ENCODE measurements around the gene PWP2. TPM values are rescaled to one million over a fixed set of nuclear protein-coding genes. Genes with fewer than 3 reads are reported as not detected.

Gene PWP2
- total RNA-seq, 1 experiment from 2014 or later: 6.0 TPM

DNA sequence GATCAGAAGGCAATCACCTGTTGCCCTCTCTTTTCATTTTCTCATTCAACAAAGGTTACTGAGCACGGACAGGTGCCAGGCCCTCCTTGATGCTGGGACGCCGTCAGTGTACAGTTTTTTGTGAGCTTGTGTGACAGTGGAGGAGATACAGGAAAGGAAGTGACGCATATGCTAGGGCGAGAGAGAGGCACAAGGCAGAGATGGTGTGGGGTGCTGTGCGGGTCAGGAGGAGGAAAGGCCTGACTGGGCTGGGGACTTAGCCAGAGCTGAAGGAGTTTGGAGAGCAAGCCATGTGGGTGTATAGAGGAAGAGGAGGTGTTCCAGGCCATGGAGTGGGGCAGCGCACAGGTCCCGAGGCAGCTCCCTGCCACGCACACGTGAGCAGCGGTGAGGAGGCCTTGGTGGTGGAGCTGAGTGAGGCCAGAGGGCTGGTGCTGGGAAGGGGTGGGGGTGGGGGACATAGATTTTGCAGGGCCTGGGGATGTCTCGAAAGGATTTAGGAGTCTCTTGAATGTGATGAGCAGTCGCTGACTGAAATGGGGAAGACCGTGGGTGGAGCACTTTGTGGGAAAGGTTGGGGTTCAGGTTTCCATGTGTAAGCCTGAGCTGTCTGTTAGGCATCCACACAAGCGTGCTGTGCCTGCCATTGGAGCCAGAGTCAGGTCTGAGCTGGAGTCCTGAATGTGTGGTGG, 49.1 kb upstream of the PWP2 start:
- Histone ChIP-seq H3K9ac (ENCODE audit: extremely low read depth, insufficient read length, low read length) (no peak overlapping the region), H2BK12ac (ENCODE audit: insufficient read length, low read depth, low read length) (no peak overlapping the region), H3K56ac (ENCODE audit: insufficient read length, low read depth, low read length) (no peak overlapping the region), H2AK5ac (ENCODE audit: insufficient read length, low read length) (no peak overlapping the region), H3K79me2 (ENCODE audit: insufficient read depth, low read length) (no peaks in the 10 kb centered on the region), H2BK5ac (ENCODE audit: insufficient read length, low read length) (no peak overlapping the region), H2BK15ac (ENCODE audit: low read depth, low read length) (no peak overlapping the region), H3K4ac (ENCODE audit: low read depth, low read length) (no peak overlapping the region), H3K27ac (ENCODE audit: insufficient read length, low read depth, low read length) (no peak overlapping the region), H3K79me1 (ENCODE audit: insufficient read depth, low read depth, low read length, poor library complexity, severe bottlenecking) (no peaks in the 10 kb centered on the region), H3K27me3 (ENCODE audit: insufficient read depth, low read length) (no peaks in the 10 kb centered on the region), H2AFZ (ENCODE audit: low read length) (no peak overlapping the region), H4K91ac (ENCODE audit: insufficient read length, low read depth, low read length) (no peak overlapping the region), H4K8ac (replicated peaks; ENCODE audit: insufficient read length, low read depth, low read length) (no peak overlapping the region), H2BK20ac (ENCODE audit: low read depth, low read length, poor library complexity, severe bottlenecking) (no peak overlapping the region), H3K4me2 (ENCODE audit: insufficient read depth, insufficient read length, low read length) (no peak overlapping the region), H3K23me2 (ENCODE audit: insufficient read length, low read depth, low read length, poor library complexity, severe bottlenecking) (no peaks in the 10 kb centered on the region), H3K23ac (ENCODE audit: insufficient read length, low read depth, low read length) (no peak overlapping the region), H2BK120ac (ENCODE audit: low read depth, low read length, poor library complexity, severe bottlenecking) (no peak overlapping the region), H3T11ph (ENCODE audit: low read length) (no peak overlapping the region), H4K20me1 (ENCODE audit: control insufficient read depth, insufficient read depth, insufficient read length) (no peaks in the 10 kb centered on the region), H3K18ac (ENCODE audit: insufficient read length, low read depth, low read length) (no peak overlapping the region), H4K5ac (ENCODE audit: insufficient read length, low read depth, low read length) (no peak overlapping the region), H3K4me1 (ENCODE audit: insufficient read depth, low read length) (no peaks in the 10 kb centered on the region), H3K14ac (ENCODE audit: insufficient read depth, low read length) (no peak overlapping the region), H3K9me3 (ENCODE audit: control insufficient read depth, low read depth, low read length) (no peaks in the 10 kb centered on the region)
- no peaks in the 10 kb centered on the region for H3K4me1 Mint-ChIP-seq
- peak overlapping the region; percentile 50 to 69 (median 65); a peak in 3 of 7 replicates for H3K27ac Mint-ChIP-seq
- no peak overlapping the region; a peak in 1 of 5 replicates for H3K4me3 Mint-ChIP-seq
- no peaks in the 10 kb centered on the region for H3K27me3 Mint-ChIP-seq (ENCODE audit: low read depth)
- peaks cover 14 to 50% (median 32%) of the 10 kb centered on the region in 3 experiments; a peak in 6 of 7 replicates for H3K36me3 Mint-ChIP-seq (ENCODE audit: insufficient read depth in 1 of 3, low read depth in 3 of 3)
- no peaks in the 10 kb centered on the region for H3K9me3 Mint-ChIP-seq
- TF ChIP-seq CTCF (conservative IDR thresholded peaks at IDR 0.05): no peak
- WGBS (ENCODE audit: extremely low coverage, insufficient read length, low lambda C conversion rate): no CpG with 5 or more reads among the region's 15 CpGs
- no peak for DNase-seq

All from H9 (cell line).